ENCODE data around the gene P2RY12.

P2RY12 gene

GRCh38 chr3:151307131-151307530 lies 77.4 kb downstream of the P2RY12 start:
- no peak for DNase-seq (ENCODE audit: low read depth)

DNA sequence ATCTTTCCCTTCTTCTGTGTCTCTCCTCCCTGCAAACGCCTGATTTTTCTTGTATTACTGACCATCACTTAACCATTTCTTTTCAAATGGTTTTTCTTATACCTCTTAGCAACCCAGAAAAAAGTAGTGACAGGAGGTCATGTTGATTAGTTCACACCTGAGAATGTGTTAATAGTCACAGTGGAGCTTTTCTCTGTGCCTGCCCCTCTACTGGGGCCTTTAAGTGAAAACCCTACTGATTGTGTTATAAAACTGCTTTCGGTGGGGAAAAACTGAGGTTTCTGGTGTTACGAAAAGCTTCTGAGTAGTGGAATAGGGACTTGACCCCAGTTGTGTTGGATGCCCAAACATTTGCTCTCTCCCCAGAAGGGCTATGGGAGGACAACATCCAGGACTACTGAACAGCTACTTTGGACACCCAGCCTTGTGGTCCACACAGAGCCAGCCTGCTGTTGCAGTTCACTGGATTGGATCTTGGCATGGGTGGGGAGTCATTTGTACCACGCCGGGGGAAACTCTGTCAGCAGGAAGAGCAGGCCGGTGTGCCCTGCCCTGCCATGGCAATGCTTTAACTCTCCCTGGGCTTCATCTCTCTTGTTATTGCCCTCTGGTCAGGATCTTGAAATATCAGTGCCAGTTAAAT lies 78.3 kb downstream of the P2RY12 start:
- DNase-seq (ENCODE audit: low read depth): no peak

- DNase-seq (ENCODE audit: low read depth): no peak
Measured at GRCh38 chr3:151305775-151306151, 78.8 kb downstream of the P2RY12 start.

GRCh38 chr3:151305060-151305774 lies 79.3 kb downstream of the P2RY12 start:
- no peak for DNase-seq (ENCODE audit: low read depth)

DNA sequence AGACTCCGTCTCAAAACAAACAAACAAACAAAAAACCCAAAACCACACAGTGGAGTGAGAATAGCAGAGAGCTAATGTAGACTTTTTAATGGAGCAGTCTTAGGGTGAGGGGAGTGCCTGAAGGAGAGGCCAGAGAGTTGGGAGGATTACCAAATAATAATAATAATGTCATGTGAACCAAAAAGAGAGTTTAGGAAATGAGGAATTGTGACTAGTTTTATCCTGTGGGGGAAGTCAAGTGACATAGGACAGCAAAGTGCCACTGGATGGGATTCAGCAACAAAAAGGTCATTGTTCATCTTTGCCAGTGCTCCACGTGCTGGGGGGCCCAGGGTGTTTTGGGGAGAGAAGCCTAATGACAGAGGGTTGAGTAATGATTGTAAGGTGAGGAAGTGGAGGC lies 80.8 kb downstream of the P2RY12 start:
- DNase-seq (ENCODE audit: low read depth): no peak

- DNase-seq (ENCODE audit: low read depth): no peak
Measured at GRCh38 chr3:151301787-151302186, 82.8 kb downstream of the P2RY12 start.

- no peak for DNase-seq (ENCODE audit: low read depth)
Measured at GRCh38 chr3:151300539-151300938, 84.0 kb downstream of the P2RY12 start.

DNA sequence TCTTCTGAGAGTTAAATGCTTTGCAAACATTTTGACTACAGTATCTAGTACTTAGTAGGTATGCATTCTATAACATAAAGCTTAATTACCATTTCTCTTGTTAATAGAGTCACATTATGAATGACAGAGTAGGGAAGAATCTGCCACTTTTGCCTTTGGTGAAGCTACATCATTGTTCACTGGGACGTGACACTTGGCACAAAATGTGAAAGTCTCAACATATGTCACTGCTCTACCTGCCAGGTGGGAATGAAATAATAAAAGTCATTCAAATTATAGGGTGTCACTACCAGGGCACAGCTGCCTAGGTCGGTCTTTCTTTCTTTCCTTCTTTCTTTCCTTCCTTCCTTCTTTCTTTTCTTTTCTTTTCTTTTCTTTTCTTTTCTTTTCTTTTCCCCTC lies 85.5 kb downstream of the P2RY12 start:
- no peak for DNase-seq (ENCODE audit: low read depth)

- DNase-seq (ENCODE audit: low read depth): no peak
Measured at GRCh38 chr3:151297429-151297828, 87.1 kb downstream of the P2RY12 start.

DNA sequence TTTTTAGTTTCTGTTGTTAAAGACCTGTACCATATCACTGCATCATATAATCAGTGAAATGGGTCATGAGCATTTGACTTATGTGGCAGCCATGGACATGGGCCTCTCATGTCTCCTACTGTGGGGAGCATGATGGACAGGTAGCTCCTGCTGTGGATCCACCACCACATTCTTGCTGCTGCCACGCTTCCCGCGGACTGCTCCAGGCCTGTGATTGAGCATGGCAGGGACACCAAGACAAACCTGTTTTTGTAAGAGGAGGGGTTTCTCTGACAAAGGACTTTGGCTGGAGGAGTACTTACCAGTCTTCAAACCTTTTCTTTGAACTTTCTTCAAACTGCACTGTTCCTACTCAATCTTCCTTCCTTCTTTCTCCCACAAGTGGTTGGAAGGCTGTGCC lies 88.3 kb downstream of the P2RY12 start:
- DNase-seq (ENCODE audit: low read depth): no peak

- no peak for DNase-seq (ENCODE audit: low read depth)
Measured at GRCh38 chr3:151293127-151293526, 91.4 kb downstream of the P2RY12 start.

GRCh38 chr3:151290673-151291072 lies 93.9 kb downstream of the P2RY12 start:
- no peak for DNase-seq (ENCODE audit: low read depth)

GRCh38 chr3:151289445-151289844 lies 95.1 kb downstream of the P2RY12 start:
- no peak for DNase-seq (ENCODE audit: low read depth)
